Activated CD4-positive, alpha-beta T cell treated with anti-CD3 and anti-CD28 coated beads for 36 hours (primary cell): Measurements from ENCODE around the gene LRRC47. TPM values are rescaled to one million over a fixed set of nuclear protein-coding genes. Genes with fewer than 3 reads are reported as not detected.
A peak's percentile ranks its signal among the peaks of the same experiment; 100 is the strongest.

Source experiments
- ATAC-seq: fragments of 200-7000 bp; cut with Tn5 transposase; one replicate; pipeline ENCODE4 v1.10.0; 2021; ENCODE audit warnings: mild to moderate bottlenecking, moderate library complexity
- CTCF ChIA-PET: fragments of 350-600 bp; sonication (Branson Sonifier 250); formaldehyde crosslinking; loops from one replicate; lab custom pipeline; 2021; ENCODE audit warnings: antibody characterized with exemption; lab: Charles Lee
- POLR2A ChIA-PET: fragments of 350-600 bp; sonication (Branson Sonifier 250); formaldehyde crosslinking; loops from one replicate; lab custom pipeline; 2021; ENCODE audit warnings: antibody characterized with exemption, inconsistent platforms; lab: Charles Lee
- DNase-seq: peaks from one replicate; pipeline ENCODE4 v3.0.0-alpha.2; 2020
- H3K27ac Mint-ChIP-seq: one replicate; pipeline ENCODE4 v1.8.0; 2021; ENCODE audit warnings: mixed read lengths
- H3K27me3 Mint-ChIP-seq: one replicate; pipeline ENCODE4 v1.8.0; 2021; ENCODE audit warnings: mixed read lengths
- H3K36me3 Mint-ChIP-seq: one replicate; pipeline ENCODE4 v1.8.0; 2021; ENCODE audit warnings: low read depth, mixed read lengths
- H3K4me1 Mint-ChIP-seq: one replicate; pipeline ENCODE4 v1.8.0; 2021; ENCODE audit warnings: mixed read lengths
- H3K4me3 Mint-ChIP-seq: one replicate; pipeline ENCODE4 v1.8.0; 2021; ENCODE audit warnings: mild to moderate bottlenecking, moderate library complexity, mixed read lengths
- H3K9me3 Mint-ChIP-seq: one replicate; pipeline ENCODE4 v1.8.0; 2021; ENCODE audit warnings: low read depth, mixed read lengths
- intact Hi-C, 2 experiments: fragments of 100-400 bp; cut with DNase I in 1 of 2; cut with micrococcal nuclease in 1 of 2; formaldehyde crosslinking; loops; one replicate each; pipeline versions ENCODE4 v1.14.2 to v1.15.1; 2022 to 2024; cut with DNase I, micrococcal nuclease
- total RNA-seq, 2 experiments: library from RNA; stranded (reverse); gene quantifications; one replicate each; pipeline ENCODE4 v1.2.3, GENCODE V29; 2021

Gene LRRC47
- total RNA-seq, 2 experiments from 2014 or later = 34.8 to 38.7 TPM

GRCh38 chr1:3783651-3784474, 12.4 kb downstream of the LRRC47 start:
- no peak overlapping the region for H3K4me3 Mint-ChIP-seq
- POLR2A ChIA-PET = no interaction called here
- H3K4me1 Mint-ChIP-seq = peaks cover 7% of the 10 kb centered on the region

GRCh38 chr1:3780901-3781300, 15.4 kb downstream of the LRRC47 start:
- H3K4me3 Mint-ChIP-seq = no peak overlapping the region
- intact Hi-C loops = no loop called here
- peaks cover 41% of the 10 kb centered on the region for H3K36me3 Mint-ChIP-seq
- POLR2A ChIA-PET = no interaction called here
- no peak for ATAC-seq
- H3K27ac Mint-ChIP-seq = no peak overlapping the region
- CTCF ChIA-PET = no interaction called here
- no peak for DNase-seq
- H3K27me3 Mint-ChIP-seq = no peaks in the 10 kb centered on the region
- H3K4me1 Mint-ChIP-seq = peaks cover under 1% of the 10 kb centered on the region
- no peaks in the 10 kb centered on the region for H3K9me3 Mint-ChIP-seq

More at GRCh38 chr1:3783651-3784474, 12.4 kb downstream of the LRRC47 start:
- CTCF ChIA-PET = no interaction called here
- DNase-seq (no peak), ATAC-seq (no peak)
- no peaks in the 10 kb centered on the region for H3K27me3 Mint-ChIP-seq
- H3K36me3 Mint-ChIP-seq = peaks cover 47% of the 10 kb centered on the region
- intact Hi-C loops = no loop called here
- H3K27ac Mint-ChIP-seq = no peak overlapping the region
- no peaks in the 10 kb centered on the region for H3K9me3 Mint-ChIP-seq

GRCh38 chr1:3779912-3780416, 16.3 kb downstream of the LRRC47 start:
- ChIA-PET CTCF (no interaction called here), POLR2A (no interaction called here)
- Mint-ChIP-seq H3K9me3 (no peaks in the 10 kb centered on the region), H3K4me1 (peaks cover 3% of the 10 kb centered on the region), H3K36me3 (peaks cover 35% of the 10 kb centered on the region), H3K27me3 (no peaks in the 10 kb centered on the region), H3K27ac (peak overlapping the region; percentile 32), H3K4me3 (no peak overlapping the region)
- intact Hi-C loops = loop anchor here in 1 of 2 experiments (10.0 kb wide), 1 partner anchor 1135 kb away; no protein-coding TSS in a partner anchor
- no peak for ATAC-seq
- DNase-seq = no peak

GRCh38 chr1:3779265-3779911, 16.9 kb downstream of the LRRC47 start:
- intact Hi-C loops = loop anchor here in 1 of 2 experiments (10.0 kb wide), 1 partner anchor 1135 kb away; no protein-coding TSS in a partner anchor
- ChIA-PET CTCF (interaction anchor here (2.3 kb wide), 1 partner anchor 14 kb away, joined by 6 read pairs; no protein-coding TSS in a partner anchor), POLR2A (no interaction called here)
- H3K4me1 Mint-ChIP-seq = peaks cover 3% of the 10 kb centered on the region
- no peak for ATAC-seq
- H3K27ac Mint-ChIP-seq = no peak overlapping the region
- H3K4me3 Mint-ChIP-seq = no peak overlapping the region
- no peak for DNase-seq
- H3K27me3 Mint-ChIP-seq = no peaks in the 10 kb centered on the region
- peaks cover 32% of the 10 kb centered on the region for H3K36me3 Mint-ChIP-seq
- no peaks in the 10 kb centered on the region for H3K9me3 Mint-ChIP-seq

- ChIA-PET POLR2A (no interaction called here), CTCF (interaction anchor here (1.1 to 2.3 kb wide), 3 partner anchors 7 to 17 kb away, joined by 3 to 6 read pairs (median 3); partner anchors contain the start of gene LRRC47)
- DNase-seq = no peak
- H3K27me3 Mint-ChIP-seq = no peaks in the 10 kb centered on the region
- ATAC-seq = no peak
- intact Hi-C loops = loop anchor here in 1 of 2 experiments (10.0 kb wide), 1 partner anchor 1134 kb away; no protein-coding TSS in a partner anchor
- H3K27ac Mint-ChIP-seq = no peak overlapping the region
- H3K4me1 Mint-ChIP-seq = peaks cover 3% of the 10 kb centered on the region
- H3K9me3 Mint-ChIP-seq = no peaks in the 10 kb centered on the region
- H3K36me3 Mint-ChIP-seq = peaks cover 26% of the 10 kb centered on the region
- no peak overlapping the region for H3K4me3 Mint-ChIP-seq
These were observed 17.6 kb downstream of the LRRC47 start for GRCh38 chr1:3778590-3779264.

- POLR2A ChIA-PET = no interaction called here
These were observed 18.4 kb downstream of the LRRC47 start for GRCh38 chr1:3777647-3778589.

GRCh38 chr1:3777078-3777547, 19.2 kb downstream of the LRRC47 start:
- Mint-ChIP-seq H3K4me3 (no peak overlapping the region), H3K9me3 (no peaks in the 10 kb centered on the region), H3K27me3 (no peaks in the 10 kb centered on the region), H3K27ac (no peak overlapping the region), H3K4me1 (peaks cover 3% of the 10 kb centered on the region), H3K36me3 (peaks cover 19% of the 10 kb centered on the region)
- intact Hi-C loops = loop anchor here in 1 of 2 experiments (10.0 kb wide), 1 partner anchor 1132 kb away; no protein-coding TSS in a partner anchor
- POLR2A ChIA-PET = no interaction called here
- no peak for ATAC-seq
- CTCF ChIA-PET = interaction anchor here (1.1 to 2.3 kb wide), 3 partner anchors 9 to 19 kb away, joined by 3 to 6 read pairs (median 3); partner anchors contain the start of gene LRRC47
- DNase-seq = no peak

More at GRCh38 chr1:3777647-3778589, 18.4 kb downstream of the LRRC47 start:
- no peak for ATAC-seq
- CTCF ChIA-PET = interaction anchor here (1.1 to 2.3 kb wide), 3 partner anchors 8 to 18 kb away, joined by 3 to 6 read pairs (median 3); partner anchors contain the start of gene LRRC47
- intact Hi-C loops = loop anchor here in 1 of 2 experiments (10.0 kb wide), 1 partner anchor 1133 kb away; no protein-coding TSS in a partner anchor
- Mint-ChIP-seq H3K4me3 (no peak overlapping the region), H3K27ac (no peak overlapping the region), H3K4me1 (peaks cover 3% of the 10 kb centered on the region), H3K9me3 (no peaks in the 10 kb centered on the region), H3K27me3 (no peaks in the 10 kb centered on the region), H3K36me3 (peaks cover 24% of the 10 kb centered on the region)
- DNase-seq = no peak

- Mint-ChIP-seq H3K27ac (no peak overlapping the region), H3K4me3 (no peak overlapping the region), H3K9me3 (no peaks in the 10 kb centered on the region), H3K36me3 (peaks cover 12% of the 10 kb centered on the region), H3K27me3 (no peaks in the 10 kb centered on the region), H3K4me1 (peaks cover 7% of the 10 kb centered on the region)
- ChIA-PET CTCF (interaction anchor here (0.6 to 1.5 kb wide), 3 partner anchors 19 to 25 kb away, joined by 3 to 5 read pairs (median 4); partner anchors contain the start of gene LRRC47), POLR2A (no interaction called here)
- DNase-seq (no peak), ATAC-seq (no peak)
- intact Hi-C loops = loop anchor here in 1 of 2 experiments (1.0 to 10.0 kb wide), 3 partner anchors 20 to 1132 kb away; partner anchors contain the start of gene LRRC47
These were observed 19.9 kb downstream of the LRRC47 start for GRCh38 chr1:3776231-3776961.

GRCh38 chr1:3775490-3776230, 20.6 kb downstream of the LRRC47 start:
- Mint-ChIP-seq H3K9me3 (no peaks in the 10 kb centered on the region), H3K4me1 (peaks cover 8% of the 10 kb centered on the region), H3K4me3 (no peak overlapping the region), H3K27me3 (no peaks in the 10 kb centered on the region), H3K36me3 (peaks cover 9% of the 10 kb centered on the region), H3K27ac (no peak overlapping the region)
- ATAC-seq (peak; percentile 46), DNase-seq (peak; percentile 76)
- ChIA-PET POLR2A (no interaction called here), CTCF (interaction anchor here (0.6 to 1.5 kb wide), 4 partner anchors 18 to 26 kb away, joined by 3 to 5 read pairs (median 4); partner anchors contain the start of gene LRRC47)
- intact Hi-C loops = loop anchor here in 1 of 2 experiments (1.0 to 10.0 kb wide), 3 partner anchors 21 to 1131 kb away; partner anchors contain the start of gene LRRC47
